Measurements from ENCODE around the gene UVRAG.

GRCh38 chr11:75779960-75780359 is 35.0 kb upstream of the UVRAG start:
- no peak for TF ChIP-seq CTCF (conservative IDR thresholded peaks at IDR 0.05; ENCODE audit: low read depth, low read length)
- no peak for TF ChIP-seq POLR2A (IDR thresholded peaks at IDR 0.05; ENCODE audit: low read depth, low read length)
- TF ChIP-seq BHLHE40 (IDR thresholded peaks at IDR 0.05; ENCODE audit: low read depth, low read length): no peak
- TF ChIP-seq RAD21 (IDR thresholded peaks at IDR 0.05; ENCODE audit: low read length): no peak
- TF ChIP-seq MAFK (IDR thresholded peaks at IDR 0.05; ENCODE audit: low read depth, low read length): no peak
- no peak for TF ChIP-seq SMC3 (IDR thresholded peaks at IDR 0.05; ENCODE audit: low read depth, low read length)

Measured in IMR-90 (cell line).